Heart left ventricle (tissue), 16 donors: Measurements from ENCODE around the gene APP. TPM values are rescaled to one million over a fixed set of nuclear protein-coding genes. Genes with fewer than 3 reads are reported as not detected.

ENCODE experiments used
- ATAC-seq, 4 donors: fragments of 200-7000 bp; cut with Tn5 transposase; one replicate each; pipeline ENCODE4 v1.9.1; 2020 to 2022; ENCODE audit warnings: moderate library complexity in 4 of 4, mild to moderate bottlenecking in 3 of 4, moderate number of reproducible peaks in 1 of 4
- DNase-seq, 5 donors: peaks; one replicate each; pipeline ENCODE4 v3.0.0-alpha.2; 2020
- H3K27ac ChIP-seq, 12 donors: fragments of 200-600 bp; sonication (generic) in 4 of 12; one replicate each; pipeline versions ENCODE4 v1.5.0 to v1.8.0; 2016 to 2022; ENCODE audit warnings: mild to moderate bottlenecking in 2 of 12
- H3K27me3 ChIP-seq, 9 donors: fragments of 200-600 bp; sonication (generic) in 2 of 9; one replicate each; pipeline versions ENCODE4 v1.5.1 to v1.8.0; 2016 to 2022; ENCODE audit warnings: mild to moderate bottlenecking in 3 of 9
- H3K36me3 ChIP-seq, 9 donors: fragments of 200-600 bp; sonication (generic) in 2 of 9; one replicate each; pipeline versions ENCODE4 v1.5.0 to v1.8.0; 2018 to 2022; ENCODE audit warnings: mild to moderate bottlenecking in 2 of 9
- H3K4me1 ChIP-seq, 12 donors: fragments of 200-600 bp; sonication (generic) in 4 of 12; one replicate each; pipeline versions ENCODE4 v1.5.0 to v1.8.0; 2016 to 2022; ENCODE audit warnings: mild to moderate bottlenecking in 3 of 12
- H3K4me3 ChIP-seq, 12 donors: fragments of 200-600 bp; sonication (generic) in 4 of 12; one replicate each; pipeline versions ENCODE4 v1.5.0 to v1.8.0; 2017 to 2022; ENCODE audit warnings: mild to moderate bottlenecking in 9 of 12, moderate library complexity in 4 of 12
- H3K9me3 ChIP-seq, 12 donors: fragments of 200-600 bp; sonication (generic) in 4 of 12; one replicate each; pipeline versions ENCODE4 v1.5.0 to v1.8.0; 2016 to 2022; ENCODE audit warnings: mild to moderate bottlenecking in 1 of 12
- CTCF ChIP-seq, 12 donors: fragments of 200-600 bp; sonication (generic) in 4 of 12; IDR thresholded peaks; one replicate each; pipeline versions ENCODE4 v1.5.0 to v1.8.0; 2018 to 2022; ENCODE audit warnings: antibody characterized with exemption in 12 of 12, mild to moderate bottlenecking in 5 of 12
- POLR2A ChIP-seq, 2 donors: fragments of 450-650 bp; IDR thresholded peaks; one replicate each; pipeline ENCODE4 v1.6.1; 2017; ENCODE audit warnings: antibody characterized with exemption in 2 of 2, mild to moderate bottlenecking in 2 of 2, moderate library complexity in 2 of 2
- WGBS, 4 donors: extraction: QIAGEN DNeasy Blood & Tissue Kit in 2 of 4; methylation state at CpG; one replicate each; pipeline versions ENCODE4 v1.1.5 to v1.1.7; 2013 to 2018; 5-methylcytosine and 5-hydroxymethylcytosine counted together
- intact Hi-C, 10 donors: fragments of 100-400 bp; cut with DNase I; formaldehyde crosslinking; loops; one replicate each; pipeline versions ENCODE4 v1.11.1 to v1.14.2; 2022
- polyA plus RNA-seq, 2 donors: library from polyadenylated mRNA; stranded (reverse); fragments of 200-250 nt; gene quantifications; one replicate each; pipeline ENCODE4 v1.2.3, GENCODE V29; 2013
- total RNA-seq, 9 donors: library from RNA; depleted of rRNA in 2 of 9; stranded (reverse); fragments of >200 nt in 2 of 9; fragmentation: NEBNext Ultra II Directional in 3 of 9; extraction: Animal tissue kit (Norgen Biotek cat#: 25700) in 3 of 9; gene quantifications; one replicate each; pipeline versions ENCODE4 v1.1.0 to v1.2.4, GENCODE V29; 2016 to 2023
- donor health status: ischemic (EF 13 %, LVEDD 7.1; RV severe dilation, severe dysfunction).
- donor health status: healthy with polysubstance abuse.
- donor health status: DM: no; HTN: yes; CAD: no.
- donor health status: DM: no; HTN: no; CAD: no.
- donor health status: ischemic (EF 25% LVEDD 6.9; RV normal size, moderate dysfunction).
- donor health status: ischemic (EF 25% LVEDD 5.7; RV mildly dilated, moderate dysfunction).
- donor health status: healthy.
- donor health status: DM: yes; HTN: yes; CAD: no.
- donor health status: ischemic (EF 35%, LVEDD 5.7; RV mildly dilated, moderate dysfunction).
- donor health status: nonischemic (EF 11% LVEDD 7.7; RV severe dilation, severe dysfunction).
- donor health status: DM: yes; HTN: yes; CAD: no.
- donor health status: PGD.
- donor health status: ischemic (EF 29% LVEDD 5.4; RV normal size, mild dysfunction).
- donor health status: nonischemic (EF 23%, LVEDD 6.1; RV moderate dilation, normal function).

Gene APP
- total and polyA plus RNA-seq, 11 donors, result 103 to 467 (median 373) TPM

GRCh38 chr21:26191609-26192008 lies 21.0 kb upstream of the APP start:
- H3K27ac ChIP-seq, result no peak overlapping the region
- no peaks in the 10 kb centered on the region for H3K9me3 ChIP-seq
- no peaks in the 10 kb centered on the region for H3K36me3 ChIP-seq
- H3K4me3 ChIP-seq, result no peak overlapping the region
- ATAC-seq, result no peak
- intact Hi-C loops, result no loop called here
- whole genome bisulfite sequencing, 4 donors, result 89 to 91% (median 90%) methylated on average over 5 of the region's 5 CpGs
- H3K4me1 ChIP-seq, result no peaks in the 10 kb centered on the region
- no peak for DNase-seq
- TF ChIP-seq POLR2A (IDR thresholded peaks at IDR 0.05) (no peak), CTCF (IDR thresholded peaks at IDR 0.05) (no peak)
- H3K27me3 ChIP-seq, result no peaks in the 10 kb centered on the region

DNA sequence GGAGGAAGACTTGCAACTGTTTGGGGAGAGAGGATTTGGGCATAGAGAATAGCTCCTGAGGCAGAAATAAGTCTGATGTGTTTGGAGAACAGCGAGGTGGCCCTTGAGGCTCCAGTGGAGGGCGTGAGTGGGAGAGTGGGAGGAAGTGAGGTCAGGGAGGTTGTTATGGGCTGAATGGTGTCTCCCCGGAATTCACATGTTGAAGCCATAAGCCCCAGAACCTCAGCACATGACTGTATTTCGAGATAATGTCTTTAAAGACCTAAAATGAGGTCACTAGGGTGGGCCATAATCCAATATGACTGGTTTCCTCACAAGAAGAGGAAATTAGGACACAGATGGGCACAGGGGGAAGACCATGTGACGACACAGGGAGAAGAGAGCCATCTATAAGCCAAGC lies 17.9 kb upstream of the APP start:
- H3K4me1 ChIP-seq, result no peaks in the 10 kb centered on the region
- TF ChIP-seq POLR2A (IDR thresholded peaks at IDR 0.05) (no peak), CTCF (IDR thresholded peaks at IDR 0.05) (no peak)
- no peaks in the 10 kb centered on the region for H3K27me3 ChIP-seq
- no peak overlapping the region for H3K4me3 ChIP-seq
- no peak overlapping the region for H3K27ac ChIP-seq
- intact Hi-C loops, result loop anchor here in 1 of 10 donors (10.0 kb wide), 1 partner anchor 526 kb away; no protein-coding TSS in a partner anchor
- H3K9me3 ChIP-seq, result peaks cover 0 to 7% (median 0%) of the 10 kb centered on the region in 12 donors
- 60 to 70% (median 66%) methylated on average over 5 of the region's 5 CpGs for WGBS, 4 donors
- DNase-seq (no peak), ATAC-seq (peak in 2 of 4 donors; percentile 48 to 70)
- no peaks in the 10 kb centered on the region for H3K36me3 ChIP-seq

DNA sequence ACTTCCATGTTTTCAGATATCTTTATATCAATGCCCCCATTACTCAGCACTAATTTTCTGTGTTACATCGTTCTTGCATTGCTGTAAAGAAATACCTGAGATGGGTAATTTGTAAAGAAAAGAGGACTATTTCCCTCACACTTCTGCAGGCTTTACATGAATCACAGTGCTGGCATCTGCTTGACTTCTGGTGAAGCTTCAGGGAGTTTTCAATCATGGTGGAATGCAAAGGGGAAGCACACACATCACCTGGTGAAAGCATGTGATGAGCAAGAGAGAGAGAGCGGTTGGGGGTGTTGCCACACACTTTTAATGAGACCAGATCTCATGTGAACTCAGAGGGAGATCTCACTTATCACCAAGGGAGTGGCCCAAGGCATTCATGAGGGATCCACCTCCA lies 14.9 kb upstream of the APP start:
- H3K36me3 ChIP-seq, result no peaks in the 10 kb centered on the region
- ATAC-seq, result no peak
- peaks cover 0 to 9% (median 0%) of the 10 kb centered on the region in 12 donors for H3K9me3 ChIP-seq
- H3K27me3 ChIP-seq, result no peaks in the 10 kb centered on the region
- no peak overlapping the region for H3K27ac ChIP-seq
- 87 to 93% (median 90%) methylated on average over 2 of the region's 2 CpGs for whole genome bisulfite sequencing, 4 donors
- TF ChIP-seq POLR2A (IDR thresholded peaks at IDR 0.05) (no peak), CTCF (IDR thresholded peaks at IDR 0.05) (no peak)
- no peaks in the 10 kb centered on the region for H3K4me1 ChIP-seq
- DNase-seq, result no peak
- intact Hi-C loops, result loop anchor here in 1 of 10 donors (10.0 kb wide), 1 partner anchor 529 kb away; no protein-coding TSS in a partner anchor
- H3K4me3 ChIP-seq, result no peak overlapping the region

GRCh38 chr21:26185021-26185420 lies 14.5 kb upstream of the APP start:
- no peaks in the 10 kb centered on the region for H3K4me1 ChIP-seq
- ATAC-seq, result no peak
- H3K36me3 ChIP-seq, result no peaks in the 10 kb centered on the region
- H3K9me3 ChIP-seq, result peaks cover 0 to 9% (median 0%) of the 10 kb centered on the region in 12 donors
- no peak overlapping the region for H3K4me3 ChIP-seq
- 82 to 96% (median 91%) methylated on average over 2 of the region's 2 CpGs for WGBS, 4 donors
- no peaks in the 10 kb centered on the region for H3K27me3 ChIP-seq
- no peak for DNase-seq
- intact Hi-C loops, result loop anchor here in 1 of 10 donors (10.0 kb wide), 1 partner anchor 530 kb away; no protein-coding TSS in a partner anchor
- TF ChIP-seq POLR2A (IDR thresholded peaks at IDR 0.05) (no peak), CTCF (IDR thresholded peaks at IDR 0.05) (no peak)
- no peak overlapping the region for H3K27ac ChIP-seq
